PFSK-1 (cell line): ENCODE results near the gene KATNAL1.

Source experiments
- FOXP2 ChIP-seq: optimal IDR thresholded peaks from 2 replicates; pipeline ENCODE3; 2011; ENCODE audit warnings: borderline replicate concordance, control low read depth, inconsistent platforms; ENCODE audit not compliant: insufficient read depth; ENCODE audit errors: extremely low read length, extremely low read depth
- POLR2AphosphoS5 ChIP-seq: IDR thresholded peaks from 2 replicates; pipeline ENCODE4 v1.6.1; 2012; ENCODE audit warnings: low read depth, mild to moderate bottlenecking, control low read depth, low read length, moderate library complexity
- SIN3A ChIP-seq: IDR thresholded peaks from 2 replicates; pipeline ENCODE4 v1.6.1; 2012; ENCODE audit warnings: mild to moderate bottlenecking, low read length, moderate library complexity, borderline replicate concordance; ENCODE audit not compliant: insufficient read depth
- TAF1 ChIP-seq: IDR thresholded peaks from 2 replicates; pipeline ENCODE4 v1.6.1; 2012; ENCODE audit warnings: low read length, control low read depth, borderline replicate concordance; ENCODE audit not compliant: insufficient read depth
- TF ChIP-seq, protein P1 (sequence below), 2 experiments: IDR thresholded peaks; 2 replicates each; pipeline versions ENCODE4 v1.6.1 to v1.8.0; 2011 to 2012; ENCODE audit warnings: low read depth in 2 of 2, low read length in 2 of 2, control low read depth in 1 of 2, inconsistent platforms in 1 of 2, mild to moderate bottlenecking in 1 of 2, moderate library complexity in 1 of 2; ENCODE audit not compliant: insufficient read depth in 1 of 2

The KATNAL1 gene

GRCh38 chr13:30256713-30257467 lies 50.5 kb downstream of the KATNAL1 start:
- no peak for TF ChIP-seq TAF1
- TF ChIP-seq FOXP2, result no peak
- TF ChIP-seq, protein P1, sequence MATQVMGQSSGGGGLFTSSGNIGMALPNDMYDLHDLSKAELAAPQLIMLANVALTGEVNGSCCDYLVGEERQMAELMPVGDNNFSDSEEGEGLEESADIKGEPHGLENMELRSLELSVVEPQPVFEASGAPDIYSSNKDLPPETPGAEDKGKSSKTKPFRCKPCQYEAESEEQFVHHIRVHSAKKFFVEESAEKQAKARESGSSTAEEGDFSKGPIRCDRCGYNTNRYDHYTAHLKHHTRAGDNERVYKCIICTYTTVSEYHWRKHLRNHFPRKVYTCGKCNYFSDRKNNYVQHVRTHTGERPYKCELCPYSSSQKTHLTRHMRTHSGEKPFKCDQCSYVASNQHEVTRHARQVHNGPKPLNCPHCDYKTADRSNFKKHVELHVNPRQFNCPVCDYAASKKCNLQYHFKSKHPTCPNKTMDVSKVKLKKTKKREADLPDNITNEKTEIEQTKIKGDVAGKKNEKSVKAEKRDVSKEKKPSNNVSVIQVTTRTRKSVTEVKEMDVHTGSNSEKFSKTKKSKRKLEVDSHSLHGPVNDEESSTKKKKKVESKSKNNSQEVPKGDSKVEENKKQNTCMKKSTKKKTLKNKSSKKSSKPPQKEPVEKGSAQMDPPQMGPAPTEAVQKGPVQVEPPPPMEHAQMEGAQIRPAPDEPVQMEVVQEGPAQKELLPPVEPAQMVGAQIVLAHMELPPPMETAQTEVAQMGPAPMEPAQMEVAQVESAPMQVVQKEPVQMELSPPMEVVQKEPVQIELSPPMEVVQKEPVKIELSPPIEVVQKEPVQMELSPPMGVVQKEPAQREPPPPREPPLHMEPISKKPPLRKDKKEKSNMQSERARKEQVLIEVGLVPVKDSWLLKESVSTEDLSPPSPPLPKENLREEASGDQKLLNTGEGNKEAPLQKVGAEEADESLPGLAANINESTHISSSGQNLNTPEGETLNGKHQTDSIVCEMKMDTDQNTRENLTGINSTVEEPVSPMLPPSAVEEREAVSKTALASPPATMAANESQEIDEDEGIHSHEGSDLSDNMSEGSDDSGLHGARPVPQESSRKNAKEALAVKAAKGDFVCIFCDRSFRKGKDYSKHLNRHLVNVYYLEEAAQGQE (IDR thresholded peaks at IDR 0.05; ENCODE audit: insufficient read depth in 1 of 2, low read depth in 2 of 2, low read length in 2 of 2), result no peak
- TF ChIP-seq SIN3A, result no peak

DNA sequence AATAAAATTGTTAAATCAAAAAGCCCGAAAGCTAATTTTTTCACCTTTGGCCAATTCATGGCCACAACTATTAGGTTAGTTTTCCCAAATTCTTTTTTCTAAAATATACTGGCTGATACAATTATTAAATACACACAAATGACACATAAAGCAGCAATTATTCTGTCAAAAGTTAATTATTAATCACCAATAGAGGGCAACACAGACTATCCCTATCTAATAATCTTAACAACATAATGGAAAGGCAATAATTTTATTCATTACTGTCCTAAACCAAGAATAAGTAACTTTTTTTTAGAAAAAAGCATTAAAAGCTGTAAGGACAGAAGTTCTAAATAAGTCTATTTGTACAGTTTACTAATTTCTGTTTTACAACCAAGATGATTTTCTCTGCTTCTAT lies 51.7 kb downstream of the KATNAL1 start:
- TF ChIP-seq, protein P1 (IDR thresholded peaks at IDR 0.05; ENCODE audit: insufficient read depth in 1 of 2, low read depth in 2 of 2, low read length in 2 of 2), result no peak
- TF ChIP-seq FOXP2, result no peak
- TF ChIP-seq SIN3A, result no peak
- TF ChIP-seq TAF1, result no peak
- TF ChIP-seq POLR2AphosphoS5, result no peak

DNA sequence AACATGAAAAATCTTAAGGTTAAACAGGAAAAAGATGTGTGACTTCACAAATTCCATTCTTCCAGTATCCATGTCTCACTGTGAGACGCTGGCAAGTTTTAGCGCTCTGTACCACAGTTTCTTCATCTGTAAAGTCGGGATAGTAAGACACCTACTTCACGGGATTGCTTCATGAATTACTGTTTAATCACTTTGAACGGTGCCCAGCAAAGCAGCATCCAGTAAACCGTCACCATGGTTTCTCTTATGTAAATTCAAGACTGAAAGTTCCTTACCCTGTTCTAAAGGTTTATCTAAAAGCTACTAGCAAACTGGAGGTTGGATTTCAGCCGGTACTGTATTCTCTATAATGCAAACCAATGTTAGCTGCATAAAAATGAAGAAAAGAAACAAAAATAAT lies 53.5 kb downstream of the KATNAL1 start:
- no peak for TF ChIP-seq FOXP2
- TF ChIP-seq, protein P1 (IDR thresholded peaks at IDR 0.05; ENCODE audit: insufficient read depth in 1 of 2, low read depth in 2 of 2, low read length in 2 of 2), result no peak

GRCh38 chr13:30247406-30247805 lies 59.9 kb downstream of the KATNAL1 start:
- TF ChIP-seq FOXP2 (no peak), SIN3A (no peak), TAF1 (no peak), POLR2AphosphoS5 (no peak)
- TF ChIP-seq, protein P1 (IDR thresholded peaks at IDR 0.05; ENCODE audit: insufficient read depth in 1 of 2, low read depth in 2 of 2, low read length in 2 of 2), result no peak

DNA sequence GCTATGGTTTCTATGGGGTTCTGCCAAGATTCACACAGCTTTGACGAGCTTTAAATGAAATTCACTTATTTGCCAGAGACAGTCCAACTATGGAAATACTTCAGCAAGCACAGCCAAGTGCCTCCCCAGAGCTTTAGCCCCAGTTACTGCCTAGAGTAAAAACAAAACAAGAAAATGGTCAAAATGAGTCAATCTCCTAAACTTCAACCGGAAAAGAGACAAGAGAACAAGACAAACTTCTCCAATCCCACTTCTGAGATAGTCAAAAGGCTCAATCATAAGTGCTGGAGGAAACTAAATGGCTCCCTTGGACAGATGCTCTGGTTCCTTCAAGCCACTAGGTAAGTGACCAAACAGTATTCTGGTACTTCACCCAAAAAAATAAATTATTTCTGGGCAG lies 65.8 kb downstream of the KATNAL1 start:
- TF ChIP-seq POLR2AphosphoS5 (no peak), TAF1 (no peak), SIN3A (no peak), FOXP2 (no peak)
- TF ChIP-seq, protein P1 (IDR thresholded peaks at IDR 0.05; ENCODE audit: insufficient read depth in 1 of 2, low read depth in 2 of 2, low read length in 2 of 2), result no peak
